Lower leg skin (tissue), 3 donors: ENCODE data around the gene AACS.

Experiments
- CTCF ChIP-seq, 3 donors: fragments of 450-650 bp; IDR thresholded peaks; one replicate each; pipeline ENCODE4 v1.5.1; 2016; ENCODE audit warnings: antibody characterized with exemption in 3 of 3, mild to moderate bottlenecking in 3 of 3, moderate library complexity in 2 of 3
- POLR2A ChIP-seq, 2 donors: fragments of 450-650 bp; IDR thresholded peaks; one replicate each; pipeline ENCODE4 v1.6.1; 2016 to 2017; ENCODE audit warnings: antibody characterized with exemption in 2 of 2, mild to moderate bottlenecking in 1 of 2, moderate library complexity in 1 of 2

GRCh38 chr12:125033288-125033687, 31.9 kb upstream of the AACS start:
- TF ChIP-seq POLR2A (IDR thresholded peaks at IDR 0.05) (no peak), CTCF (IDR thresholded peaks at IDR 0.05) (no peak)
